Activated naive CD4-positive, alpha-beta T cell treated with anti-CD3 and anti-CD28 coated beads, Interleukin-2, amount 50 U/mL, for 72 hours (primary cell): ENCODE data around the gene TEX22. TPM values are rescaled to one million over a fixed set of nuclear protein-coding genes. Genes with fewer than 3 reads are reported as not detected.

Experiments used
- ATAC-seq, 2 donors: fragments of 150-1000 bp; cut with Tn5 transposase; 2 replicates each; pipeline ENCODE4 v1.10.0; 2021; ENCODE audit warnings: mild to moderate bottlenecking in 2 of 2, moderate library complexity in 2 of 2
- DNase-seq, 2 donors: peaks; one replicate each; pipeline ENCODE4 v3.0.0; 2021 to 2022; ENCODE audit warnings: low spot score in 2 of 2
- H3K27ac Mint-ChIP-seq, 2 donors: one replicate each; pipeline ENCODE4 v1.8.0; 2022; ENCODE audit warnings: mild to moderate bottlenecking in 2 of 2, mixed read lengths in 2 of 2
- H3K36me3 Mint-ChIP-seq, 2 donors: one replicate each; pipeline ENCODE4 v1.8.0; 2022; ENCODE audit warnings: mixed read lengths in 2 of 2
- H3K9me3 Mint-ChIP-seq, 2 donors: one replicate each; pipeline ENCODE4 v1.8.0; 2022; ENCODE audit warnings: mixed read lengths in 2 of 2
- total RNA-seq, 2 donors: library from RNA; stranded (reverse); gene quantifications; one replicate each; pipeline ENCODE4 v1.2.3, GENCODE V29; 2022

TEX22 gene, protein sequence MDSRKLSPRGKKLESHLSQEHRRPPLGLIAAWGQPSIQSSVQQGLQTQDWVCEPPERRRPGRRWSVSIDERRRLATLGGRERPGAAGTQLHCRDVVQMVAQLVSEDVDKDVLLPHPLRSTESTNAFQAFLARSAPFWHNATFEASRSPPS
- total RNA-seq: 1 to 10 TPM; 2.0 to 4.6 TPM

GRCh38 chr14:105398044-105398725, at the start of gene TEX22:
TSS of gene TEX22 (plus strand) at chr14:105398538. CDS start at chr14:105399341, 803 bp downstream.
- peak within 1 kb of the TSS; percentile 83 to 95 for H3K27ac Mint-ChIP-seq
- ATAC-seq (peak; percentile 87 to 88), DNase-seq (peak; percentile 87 to 92)
- H3K9me3 Mint-ChIP-seq: peaks cover 12 to 20% of the 10 kb centered on the region in 2 donors
- peaks cover 19 to 39% of the 10 kb centered on the region in 2 donors for H3K36me3 Mint-ChIP-seq

- peaks cover 0 to 5% of the 10 kb centered on the region in 2 donors for H3K9me3 Mint-ChIP-seq
- no peak overlapping the region for H3K27ac Mint-ChIP-seq
- peaks cover 0 to 6% of the 10 kb centered on the region in 2 donors for H3K36me3 Mint-ChIP-seq
- DNase-seq (no peak), ATAC-seq (no peak)
These were observed 49.2 kb upstream of the TEX22 start for GRCh38 chr14:105348945-105349699.

GRCh38 chr14:105349992-105350391, 48.3 kb upstream of the TEX22 start:
- no peak for ATAC-seq
- Mint-ChIP-seq H3K9me3 (peaks cover 0 to 5% of the 10 kb centered on the region in 2 donors), H3K27ac (no peak overlapping the region), H3K36me3 (peaks cover 0 to 6% of the 10 kb centered on the region in 2 donors)
- DNase-seq: no peak

DNA sequence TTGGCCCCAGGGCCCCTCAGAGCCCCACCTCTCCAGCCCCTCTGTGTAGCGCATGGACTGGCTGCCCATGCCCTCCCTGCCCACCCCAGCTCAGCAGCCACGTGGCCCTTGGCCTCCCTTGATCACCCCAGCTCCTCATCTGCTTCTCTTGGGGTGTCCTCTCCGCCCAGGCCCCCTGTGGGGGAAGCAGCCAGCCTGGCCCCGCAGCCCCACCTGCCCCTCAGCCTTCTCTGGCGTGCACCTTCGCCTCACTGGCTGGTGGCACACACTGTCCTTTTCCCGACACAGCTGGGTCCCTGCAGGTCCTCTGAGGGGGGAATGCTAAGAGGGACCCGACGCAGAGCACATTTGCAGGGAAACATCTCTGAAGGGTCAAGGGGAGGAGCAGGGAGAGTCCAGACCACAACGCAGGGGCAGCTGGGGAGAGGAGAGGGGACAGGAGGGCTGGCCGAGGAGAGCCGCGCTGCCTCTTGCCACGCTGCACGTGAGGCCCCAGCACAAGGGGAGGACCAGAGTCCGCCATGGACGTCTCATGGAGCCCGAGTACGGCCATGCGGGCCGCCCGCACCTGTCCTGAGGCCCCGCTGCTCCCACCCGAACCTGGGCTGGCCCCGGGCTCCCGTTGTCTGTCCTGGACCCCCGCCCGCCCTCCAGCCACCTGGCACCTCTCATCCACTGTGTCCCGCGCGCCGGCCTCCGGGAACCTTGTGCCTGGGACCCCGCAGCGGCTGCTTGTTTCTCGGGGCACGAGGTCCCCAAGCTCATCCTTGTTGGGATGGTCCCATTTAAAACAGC, 47.7 kb upstream of the TEX22 start:
- Mint-ChIP-seq H3K9me3 (peaks cover 0 to 2% of the 10 kb centered on the region in 2 donors), H3K36me3 (peaks cover 0 to 3% of the 10 kb centered on the region in 2 donors), H3K27ac (no peak overlapping the region)
- ATAC-seq: no peak
- DNase-seq: no peak

DNA sequence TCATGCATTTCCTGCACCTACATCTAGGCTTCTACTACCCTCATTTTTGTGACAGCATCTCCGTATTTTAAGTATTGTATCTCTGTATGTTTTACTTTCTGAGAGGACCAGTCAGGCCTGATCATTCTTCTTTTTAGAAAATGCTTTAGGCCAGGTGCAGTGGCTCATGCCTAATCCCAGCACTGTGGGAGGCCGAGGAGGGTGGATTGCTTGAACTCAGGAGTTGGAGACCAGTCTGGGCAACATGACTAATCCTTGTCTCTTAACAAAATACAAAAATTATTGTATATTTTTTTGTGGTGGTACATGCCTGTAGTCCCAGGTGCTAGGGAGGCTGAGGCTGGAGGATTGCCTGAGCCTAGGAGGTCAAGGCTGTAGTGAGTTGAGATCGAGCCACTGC, 46.9 kb upstream of the TEX22 start:
- no peak overlapping the region for H3K27ac Mint-ChIP-seq
- ATAC-seq (no peak), DNase-seq (no peak)
- no peaks in the 10 kb centered on the region for H3K9me3 Mint-ChIP-seq
- no peaks in the 10 kb centered on the region for H3K36me3 Mint-ChIP-seq

DNA sequence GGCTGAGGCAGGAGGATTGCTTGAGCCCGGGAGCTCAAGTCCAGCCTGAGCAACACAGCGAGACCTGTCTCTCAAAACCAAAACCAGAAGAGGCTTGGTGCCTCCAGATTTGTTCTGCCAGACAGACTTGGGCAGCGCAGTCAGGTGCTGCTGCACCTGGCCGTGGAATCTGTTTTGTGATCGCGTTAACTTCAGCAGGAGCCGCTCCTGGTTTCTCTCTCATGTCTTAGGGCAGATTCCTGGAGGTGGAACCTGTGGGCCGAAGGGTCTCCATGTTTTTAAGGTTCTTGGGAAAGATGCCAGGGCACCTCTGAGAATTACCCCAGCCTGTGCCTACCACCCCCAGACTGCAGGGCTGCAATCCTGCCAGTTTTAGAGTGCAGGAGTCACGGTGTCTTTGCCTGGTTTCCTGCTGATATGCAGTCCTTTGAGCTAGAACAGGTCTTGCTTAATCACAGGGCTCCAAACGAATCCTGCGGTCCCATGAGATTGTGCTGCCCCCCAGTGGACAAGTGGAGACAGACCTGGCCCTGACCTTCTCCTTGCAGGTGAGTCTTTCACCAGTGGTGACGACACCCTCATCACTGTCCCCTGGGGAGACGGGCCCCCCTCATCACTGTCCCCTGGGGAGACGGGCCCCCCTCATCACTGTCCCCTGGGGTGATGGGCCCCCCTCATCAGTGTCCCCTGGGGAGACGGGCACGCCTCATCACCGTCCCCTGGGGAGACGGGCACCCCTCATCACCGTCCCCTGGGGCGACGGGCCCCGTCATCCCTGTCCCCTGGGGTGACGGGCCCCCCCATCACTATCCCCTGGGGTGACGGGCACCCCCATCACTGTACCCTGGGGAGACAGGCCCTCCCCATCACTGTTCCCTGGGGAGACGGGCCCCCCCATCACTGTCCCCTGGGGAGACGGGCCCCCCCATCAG, 46.2 kb upstream of the TEX22 start:
- DNase-seq (peak; percentile 85 to 91), ATAC-seq (peak; percentile 96 to 99)
- Mint-ChIP-seq H3K27ac (no peak overlapping the region), H3K36me3 (no peaks in the 10 kb centered on the region), H3K9me3 (no peaks in the 10 kb centered on the region)

- Mint-ChIP-seq H3K27ac (no peak overlapping the region), H3K9me3 (no peaks in the 10 kb centered on the region), H3K36me3 (no peaks in the 10 kb centered on the region)
- no peak for DNase-seq
- ATAC-seq: no peak
These were observed 45.2 kb upstream of the TEX22 start for GRCh38 chr14:105353136-105353535.

DNA sequence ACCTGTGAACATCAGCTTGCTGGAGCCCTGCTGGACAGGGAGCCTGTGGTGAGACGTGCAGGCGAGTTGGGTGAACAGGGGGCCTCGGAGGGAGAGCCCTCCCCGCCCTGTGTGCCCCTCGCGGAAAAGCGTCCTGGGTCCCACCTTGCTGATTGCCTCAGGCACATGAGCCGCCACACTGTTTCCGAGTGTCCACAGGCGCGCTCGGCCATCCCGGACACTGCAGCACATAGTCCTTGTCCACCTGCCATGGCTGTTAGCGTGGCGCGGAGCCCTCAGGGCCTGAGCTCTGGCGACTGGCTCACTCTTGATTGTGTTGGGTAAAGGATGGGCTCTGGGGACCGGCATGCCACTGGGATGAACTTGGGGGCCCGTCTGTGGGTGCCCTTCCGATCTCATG, 43.8 kb upstream of the TEX22 start:
- Mint-ChIP-seq H3K9me3 (no peaks in the 10 kb centered on the region), H3K27ac (peak overlapping the region in 1 of 2 donors; percentile 67), H3K36me3 (no peaks in the 10 kb centered on the region)
- ATAC-seq: no peak
- no peak for DNase-seq

- Mint-ChIP-seq H3K27ac (peak overlapping the region in 1 of 2 donors; percentile 67), H3K36me3 (no peaks in the 10 kb centered on the region), H3K9me3 (no peaks in the 10 kb centered on the region)
- ATAC-seq (no peak), DNase-seq (no peak)
These were observed 43.2 kb upstream of the TEX22 start for GRCh38 chr14:105355049-105355575.

DNA sequence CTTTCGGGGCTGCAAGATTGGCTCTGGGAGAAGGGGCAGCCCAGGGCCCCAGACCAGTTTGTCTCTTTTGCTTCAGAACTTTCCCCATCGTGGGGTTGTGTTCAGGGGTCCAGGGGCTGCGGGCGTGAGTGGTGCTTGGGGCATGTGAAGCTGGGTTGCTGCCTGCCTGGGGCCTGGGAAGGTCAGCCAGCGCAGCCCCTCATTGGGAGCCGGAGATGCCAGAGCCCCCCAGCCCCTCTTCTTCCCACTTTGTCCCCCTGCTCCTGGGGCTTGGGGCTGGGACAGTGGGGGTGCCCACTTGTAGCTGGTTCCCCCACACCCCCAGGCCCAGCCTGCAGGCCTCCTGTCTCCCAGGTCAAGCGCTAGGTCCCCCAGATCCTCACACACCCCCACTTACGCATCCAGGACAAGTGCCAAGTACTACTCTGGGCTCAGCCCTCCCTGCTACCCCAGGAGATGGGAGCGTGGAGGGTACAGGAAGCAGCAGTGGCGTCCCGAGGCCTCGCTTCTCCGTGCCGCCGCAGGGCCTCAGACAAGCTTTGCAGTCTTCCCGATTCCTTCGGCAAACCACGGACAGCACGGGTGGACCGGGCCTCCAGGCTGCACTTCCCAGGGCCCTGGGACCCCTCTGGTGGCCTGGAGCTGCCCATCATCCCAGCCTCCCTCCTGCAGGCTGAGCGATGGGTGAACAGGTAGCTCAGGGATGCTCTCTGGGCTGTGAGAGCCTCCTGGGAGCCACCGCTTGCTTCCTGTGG, 42.3 kb upstream of the TEX22 start:
- H3K9me3 Mint-ChIP-seq: no peaks in the 10 kb centered on the region
- no peaks in the 10 kb centered on the region for H3K36me3 Mint-ChIP-seq
- H3K27ac Mint-ChIP-seq: no peak overlapping the region
- ATAC-seq (no peak), DNase-seq (no peak)

DNA sequence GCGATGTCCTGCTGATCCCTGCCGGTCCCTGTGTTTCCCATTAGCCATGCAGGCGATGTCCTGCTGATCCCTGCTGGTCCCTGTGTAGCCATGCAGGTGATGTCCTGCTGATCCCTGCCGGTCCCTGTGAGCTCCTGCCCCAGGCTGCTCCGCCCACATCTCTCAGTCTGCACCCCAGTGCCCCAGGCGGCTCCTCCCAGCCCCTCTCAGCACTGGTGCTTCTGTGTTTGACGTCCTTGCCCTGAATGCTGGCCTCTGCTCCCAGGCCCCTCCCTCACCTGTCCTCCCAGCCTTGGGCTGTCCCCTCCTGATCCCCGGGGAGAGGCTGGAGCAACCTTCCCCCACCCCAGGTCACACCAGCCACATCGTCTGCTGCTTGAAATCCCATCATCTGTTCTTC, 41.4 kb upstream of the TEX22 start:
- Mint-ChIP-seq H3K36me3 (no peaks in the 10 kb centered on the region), H3K27ac (no peak overlapping the region), H3K9me3 (no peaks in the 10 kb centered on the region)

GRCh38 chr14:105357626-105358025, 40.7 kb upstream of the TEX22 start:
- H3K36me3 Mint-ChIP-seq: no peaks in the 10 kb centered on the region
- DNase-seq (no peak), ATAC-seq (no peak)
- H3K9me3 Mint-ChIP-seq: no peaks in the 10 kb centered on the region
- no peak overlapping the region for H3K27ac Mint-ChIP-seq

More for the DNA sequence above, 41.4 kb upstream of the TEX22 start:
- ATAC-seq (no peak), DNase-seq (no peak)

DNA sequence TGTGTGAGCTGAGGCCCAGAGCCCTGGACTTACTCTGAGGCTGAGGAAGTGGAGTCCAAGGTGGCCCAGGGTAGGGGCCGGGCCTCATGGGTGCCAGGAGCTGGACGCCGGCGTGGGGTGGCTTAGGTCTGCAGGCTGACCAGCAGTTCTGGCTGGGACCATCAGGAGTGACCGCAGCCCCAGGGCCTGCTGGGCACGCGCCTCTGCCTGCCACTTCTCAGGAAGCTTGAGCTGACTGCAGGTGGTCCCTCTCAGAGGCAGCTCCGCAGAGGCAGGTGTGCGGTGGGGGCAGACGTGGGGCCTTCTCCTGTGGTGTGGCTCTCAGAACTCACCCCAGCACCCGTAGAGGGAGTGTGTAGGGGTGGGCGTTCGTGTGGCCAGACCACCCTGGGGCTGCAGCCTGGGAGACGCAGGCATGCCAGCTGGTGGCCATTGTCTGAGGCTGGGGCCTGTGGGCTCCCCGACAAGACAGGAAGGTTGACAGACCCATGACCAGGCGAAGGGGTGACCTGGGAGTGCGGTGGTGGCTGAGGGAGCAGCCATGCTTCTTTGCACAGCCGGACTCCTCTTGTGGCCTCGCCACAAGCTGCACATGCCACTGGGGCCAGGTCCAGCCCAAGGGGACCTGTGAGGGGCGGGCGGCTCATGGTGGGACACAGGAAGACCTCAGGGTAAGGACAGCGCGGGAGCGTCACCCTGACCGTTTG, 40.0 kb upstream of the TEX22 start:
- no peak for ATAC-seq
- Mint-ChIP-seq H3K27ac (no peak overlapping the region), H3K9me3 (no peaks in the 10 kb centered on the region), H3K36me3 (no peaks in the 10 kb centered on the region)
- DNase-seq: no peak

GRCh38 chr14:105358943-105359342, 39.4 kb upstream of the TEX22 start:
- no peak for DNase-seq
- Mint-ChIP-seq H3K27ac (peak overlapping the region in 1 of 2 donors; percentile 91), H3K36me3 (no peaks in the 10 kb centered on the region), H3K9me3 (no peaks in the 10 kb centered on the region)
- ATAC-seq: no peak
